ENCODE results near the gene RREB1. TPM values are rescaled to one million over a fixed set of nuclear protein-coding genes. Genes with fewer than 3 reads are reported as not detected.
"Not testable (repeated sequence)": the region's sequence is repeated elsewhere in the genome, so short reads cannot be mapped to it uniquely, and the experiment has no call there.

The RREB1 gene
- total RNA-seq, 6 experiments from 2014 or later, result 17.5 to 23.5 (median 20.1) TPM

GRCh38 chr6:7264686-7265384 is 157.1 kb downstream of the RREB1 start:
- H3K9me3 Mint-ChIP-seq, result peaks cover 5% of the 10 kb centered on the region; the same call in 1 of the 2 replicates

GRCh38 chr6:7265385-7265726 is 157.6 kb downstream of the RREB1 start:
- H3K27ac Mint-ChIP-seq; H3K9me3 Mint-ChIP-seq; H3K36me3 Mint-ChIP-seq (ENCODE audit: low read depth); H3K4me3 Mint-ChIP-seq; H3K27me3 Mint-ChIP-seq (ENCODE audit: insufficient read depth); DNase-seq: not testable (repeated sequence)
- peaks cover 37% of the 10 kb centered on the region for H3K4me1 Mint-ChIP-seq (ENCODE audit: low read depth)

More at GRCh38 chr6:7264686-7265384, 157.1 kb downstream of the RREB1 start:
- Mint-ChIP-seq H3K27ac (no peak overlapping the region), H3K4me1 (ENCODE audit: low read depth) (peaks cover 39% of the 10 kb centered on the region), H3K4me3 (no peak overlapping the region), H3K27me3 (ENCODE audit: insufficient read depth) (peaks cover 5% of the 10 kb centered on the region), H3K36me3 (ENCODE audit: low read depth) (no peaks in the 10 kb centered on the region; the same call in 1 of the 2 replicates)
- no peak for DNase-seq
- TF ChIP-seq, protein P1, sequence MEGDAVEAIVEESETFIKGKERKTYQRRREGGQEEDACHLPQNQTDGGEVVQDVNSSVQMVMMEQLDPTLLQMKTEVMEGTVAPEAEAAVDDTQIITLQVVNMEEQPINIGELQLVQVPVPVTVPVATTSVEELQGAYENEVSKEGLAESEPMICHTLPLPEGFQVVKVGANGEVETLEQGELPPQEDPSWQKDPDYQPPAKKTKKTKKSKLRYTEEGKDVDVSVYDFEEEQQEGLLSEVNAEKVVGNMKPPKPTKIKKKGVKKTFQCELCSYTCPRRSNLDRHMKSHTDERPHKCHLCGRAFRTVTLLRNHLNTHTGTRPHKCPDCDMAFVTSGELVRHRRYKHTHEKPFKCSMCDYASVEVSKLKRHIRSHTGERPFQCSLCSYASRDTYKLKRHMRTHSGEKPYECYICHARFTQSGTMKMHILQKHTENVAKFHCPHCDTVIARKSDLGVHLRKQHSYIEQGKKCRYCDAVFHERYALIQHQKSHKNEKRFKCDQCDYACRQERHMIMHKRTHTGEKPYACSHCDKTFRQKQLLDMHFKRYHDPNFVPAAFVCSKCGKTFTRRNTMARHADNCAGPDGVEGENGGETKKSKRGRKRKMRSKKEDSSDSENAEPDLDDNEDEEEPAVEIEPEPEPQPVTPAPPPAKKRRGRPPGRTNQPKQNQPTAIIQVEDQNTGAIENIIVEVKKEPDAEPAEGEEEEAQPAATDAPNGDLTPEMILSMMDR (IDR thresholded peaks at IDR 0.05), result no peak

GRCh38 chr6:7267071-7267465 is 159.3 kb downstream of the RREB1 start:
- Mint-ChIP-seq H3K27ac (peak overlapping the region; percentile 74), H3K4me3 (no peak overlapping the region), H3K4me1 (ENCODE audit: low read depth) (peaks cover 22% of the 10 kb centered on the region), H3K27me3 (ENCODE audit: insufficient read depth) (peaks cover 7% of the 10 kb centered on the region), H3K36me3 (ENCODE audit: low read depth) (no peaks in the 10 kb centered on the region; the same call in 1 of the 2 replicates), H3K9me3 (peaks cover 5% of the 10 kb centered on the region; the same call in 1 of the 2 replicates)
- TF ChIP-seq, protein P1 (IDR thresholded peaks at IDR 0.05), result no peak
- DNase-seq, result no peak

DNA sequence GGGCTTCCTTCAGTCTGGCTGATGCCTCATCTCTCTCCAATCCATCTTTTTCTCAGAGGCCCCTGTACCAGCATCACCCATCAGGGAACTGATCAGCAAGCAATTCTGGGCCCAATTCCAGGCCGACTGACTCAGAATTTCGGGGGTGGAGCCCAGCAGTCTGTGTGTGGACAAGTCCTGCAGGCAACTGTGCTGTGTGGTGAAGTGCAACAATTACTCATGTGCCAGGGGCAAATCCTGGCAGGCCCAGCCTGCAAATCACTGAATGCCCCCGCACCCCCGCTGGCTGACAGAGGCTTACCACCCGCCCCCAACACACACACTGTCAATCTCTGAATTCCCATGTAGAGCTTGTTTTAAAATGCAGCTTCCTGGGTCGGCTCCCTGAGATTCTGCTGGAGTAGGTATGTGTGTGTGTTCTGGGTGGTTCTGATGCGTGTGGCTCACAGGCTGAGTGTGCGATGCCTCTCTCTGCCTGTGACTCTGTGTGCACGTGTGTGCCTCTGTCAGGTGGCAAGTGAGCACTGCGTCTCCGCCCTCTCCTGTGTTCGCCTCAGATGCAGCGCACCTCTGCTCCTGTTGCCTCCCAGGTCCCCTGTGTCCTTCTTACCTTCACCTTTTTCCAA is 159.8 kb downstream of the RREB1 start:
- peak overlapping the region; percentile 74 for H3K27ac Mint-ChIP-seq
- no peaks in the 10 kb centered on the region; the same call in 1 of the 2 replicates for H3K36me3 Mint-ChIP-seq (ENCODE audit: low read depth)
- peak; percentile 98 for DNase-seq
- peaks cover 5% of the 10 kb centered on the region; the same call in 1 of the 2 replicates for H3K9me3 Mint-ChIP-seq
- TF ChIP-seq, protein P1 (IDR thresholded peaks at IDR 0.05), result no peak
- peaks cover 18% of the 10 kb centered on the region for H3K4me1 Mint-ChIP-seq (ENCODE audit: low read depth)
- peak overlapping the region; percentile 59 for H3K4me3 Mint-ChIP-seq
- peaks cover 7% of the 10 kb centered on the region for H3K27me3 Mint-ChIP-seq (ENCODE audit: insufficient read depth)

- no peak overlapping the region for H3K27ac Mint-ChIP-seq
- TF ChIP-seq, protein P1 (IDR thresholded peaks at IDR 0.05), result no peak
- H3K4me1 Mint-ChIP-seq (ENCODE audit: low read depth), result peaks cover 18% of the 10 kb centered on the region
- H3K27me3 Mint-ChIP-seq (ENCODE audit: insufficient read depth), result peaks cover 7% of the 10 kb centered on the region
- no peaks in the 10 kb centered on the region; the same call in 1 of the 2 replicates for H3K36me3 Mint-ChIP-seq (ENCODE audit: low read depth)
- H3K9me3 Mint-ChIP-seq, result peaks cover 5% of the 10 kb centered on the region; the same call in 1 of the 2 replicates
- no peak for DNase-seq
- no peak overlapping the region for H3K4me3 Mint-ChIP-seq
Measured at GRCh38 chr6:7268362-7268761, 160.6 kb downstream of the RREB1 start.
